ENCODE results near the gene CLDN6. TPM values are rescaled to one million over a fixed set of nuclear protein-coding genes. Genes with fewer than 3 reads are reported as not detected.

Gene CLDN6
- total RNA-seq, 1 experiment from 2014 or later = 743 TPM

DNA sequence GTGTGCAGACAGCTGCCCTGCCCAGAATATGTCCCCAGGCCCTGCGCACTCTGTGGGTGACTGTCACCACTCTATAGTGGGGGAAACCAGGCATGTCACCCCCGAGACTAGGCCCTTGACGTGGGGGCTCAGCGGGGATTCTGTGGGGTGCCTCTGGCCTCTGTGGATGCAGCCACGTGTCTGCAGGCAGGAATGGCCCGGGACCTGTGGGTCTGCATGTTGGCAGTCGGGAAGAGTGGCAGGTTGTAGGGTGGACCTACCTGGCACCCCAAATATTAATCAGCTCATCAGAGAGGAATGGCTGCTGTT, 48.4 kb upstream of the CLDN6 start:
- no peak overlapping the region for H3K4me2 ChIP-seq (ENCODE audit: insufficient read depth, insufficient read length, low read length)
- no peaks in the 10 kb centered on the region for H3K27me3 ChIP-seq (ENCODE audit: insufficient read depth, low read length)
- H2BK15ac ChIP-seq (ENCODE audit: low read depth, low read length) = no peak overlapping the region
- no peak overlapping the region for H2AFZ ChIP-seq (ENCODE audit: low read length)
- no peak overlapping the region for H2BK120ac ChIP-seq (ENCODE audit: low read depth, low read length, poor library complexity, severe bottlenecking)
- H3K14ac ChIP-seq (ENCODE audit: insufficient read depth, low read length) = no peak overlapping the region
- no peaks in the 10 kb centered on the region for H4K20me1 ChIP-seq (ENCODE audit: control insufficient read depth, insufficient read depth, insufficient read length)
- no peak overlapping the region for H2BK12ac ChIP-seq (ENCODE audit: insufficient read length, low read depth, low read length)
- no peaks in the 10 kb centered on the region for H3K23me2 ChIP-seq (ENCODE audit: insufficient read length, low read depth, low read length, poor library complexity, severe bottlenecking)
- Mint-ChIP-seq H3K36me3 (ENCODE audit: insufficient read depth in 1 of 3, low read depth in 3 of 3) (no peaks in the 10 kb centered on the region), H3K4me3 (no peak overlapping the region), H3K27me3 (ENCODE audit: low read depth) (peaks cover 13% of the 10 kb centered on the region), H3K27ac (peak overlapping the region in 1 of 3 experiments; percentile 55; a peak in 1 of 7 replicates), H3K9me3 (no peaks in the 10 kb centered on the region; a peak in 1 of 5 replicates), H3K4me1 (peaks cover 21 to 23% of the 10 kb centered on the region in 2 experiments)
- no peak overlapping the region for H2BK20ac ChIP-seq (ENCODE audit: low read depth, low read length, poor library complexity, severe bottlenecking)
- no peak for DNase-seq
- TF ChIP-seq CTCF (conservative IDR thresholded peaks at IDR 0.05) = no peak
- no peaks in the 10 kb centered on the region for H3K79me1 ChIP-seq (ENCODE audit: insufficient read depth, low read depth, low read length, poor library complexity, severe bottlenecking)
- no peak overlapping the region for H4K91ac ChIP-seq (ENCODE audit: insufficient read length, low read depth, low read length)
- WGBS (ENCODE audit: extremely low coverage, insufficient read length, low lambda C conversion rate) = no CpG with 5 or more reads among the region's 7 CpGs
- no peak overlapping the region for H3K9ac ChIP-seq (ENCODE audit: extremely low read depth, insufficient read length, low read length)
- no peak overlapping the region for H3K23ac ChIP-seq (ENCODE audit: insufficient read length, low read depth, low read length)
- no peak overlapping the region for H4K5ac ChIP-seq (ENCODE audit: insufficient read length, low read depth, low read length)
- no peak overlapping the region for H2AK5ac ChIP-seq (ENCODE audit: insufficient read length, low read length)
- no peak overlapping the region for H3K4ac ChIP-seq (ENCODE audit: low read depth, low read length)
- H3K18ac ChIP-seq (ENCODE audit: insufficient read length, low read depth, low read length) = no peak overlapping the region
- H3T11ph ChIP-seq (ENCODE audit: low read length) = no peak overlapping the region
- no peak overlapping the region for H3K27ac ChIP-seq (ENCODE audit: insufficient read length, low read depth, low read length)
- no peak overlapping the region for H2BK5ac ChIP-seq (ENCODE audit: insufficient read length, low read length)
- no peak overlapping the region for H4K8ac ChIP-seq (replicated peaks; ENCODE audit: insufficient read length, low read depth, low read length)
- no peaks in the 10 kb centered on the region for H3K9me3 ChIP-seq (ENCODE audit: control insufficient read depth, low read depth, low read length)
- no peak overlapping the region for H3K56ac ChIP-seq (ENCODE audit: insufficient read length, low read depth, low read length)
- H3K4me1 ChIP-seq (ENCODE audit: insufficient read depth, low read length) = no peaks in the 10 kb centered on the region; the same call in 1 of the 2 replicates
- H3K79me2 ChIP-seq (ENCODE audit: insufficient read depth, low read length) = no peaks in the 10 kb centered on the region

Data from H9 (cell line).